ENCODE results near the gene KLK10.

GRCh38 chr19:51025401-51025800 is 5.9 kb upstream of the KLK10 start:
- no peak for TF ChIP-seq CTCF (IDR thresholded peaks at IDR 0.05; ENCODE audit: low read length)
- TF ChIP-seq EZH2 (IDR thresholded peaks at IDR 0.05; ENCODE audit: borderline replicate concordance, low read length), result no peak
